ENCODE data around the gene ZNF354C.

Gene ZNF354C

DNA sequence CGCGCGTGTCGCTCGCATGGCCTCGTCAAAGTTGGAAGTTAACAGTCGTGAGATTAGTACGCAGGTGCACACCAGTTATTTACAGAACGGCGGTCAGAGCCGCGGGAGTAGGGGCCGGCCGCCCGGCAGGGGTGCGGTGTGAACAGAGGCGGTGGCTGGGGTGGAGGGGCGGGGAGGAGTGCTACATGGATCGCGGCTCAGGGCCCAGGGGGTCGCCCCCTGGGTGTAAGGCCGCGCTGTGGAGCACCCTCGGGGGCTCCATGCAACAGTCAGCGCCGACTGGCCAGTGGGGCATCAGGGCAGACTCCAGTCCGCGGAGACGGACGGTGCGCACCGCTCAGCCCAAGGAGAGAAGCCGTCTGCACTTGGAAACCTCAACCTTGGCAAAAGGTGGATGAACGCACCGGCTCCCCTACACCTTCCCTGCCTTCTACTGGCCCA lies 60.3 kb downstream of the ZNF354C start:
- TF ChIP-seq, protein P1, sequence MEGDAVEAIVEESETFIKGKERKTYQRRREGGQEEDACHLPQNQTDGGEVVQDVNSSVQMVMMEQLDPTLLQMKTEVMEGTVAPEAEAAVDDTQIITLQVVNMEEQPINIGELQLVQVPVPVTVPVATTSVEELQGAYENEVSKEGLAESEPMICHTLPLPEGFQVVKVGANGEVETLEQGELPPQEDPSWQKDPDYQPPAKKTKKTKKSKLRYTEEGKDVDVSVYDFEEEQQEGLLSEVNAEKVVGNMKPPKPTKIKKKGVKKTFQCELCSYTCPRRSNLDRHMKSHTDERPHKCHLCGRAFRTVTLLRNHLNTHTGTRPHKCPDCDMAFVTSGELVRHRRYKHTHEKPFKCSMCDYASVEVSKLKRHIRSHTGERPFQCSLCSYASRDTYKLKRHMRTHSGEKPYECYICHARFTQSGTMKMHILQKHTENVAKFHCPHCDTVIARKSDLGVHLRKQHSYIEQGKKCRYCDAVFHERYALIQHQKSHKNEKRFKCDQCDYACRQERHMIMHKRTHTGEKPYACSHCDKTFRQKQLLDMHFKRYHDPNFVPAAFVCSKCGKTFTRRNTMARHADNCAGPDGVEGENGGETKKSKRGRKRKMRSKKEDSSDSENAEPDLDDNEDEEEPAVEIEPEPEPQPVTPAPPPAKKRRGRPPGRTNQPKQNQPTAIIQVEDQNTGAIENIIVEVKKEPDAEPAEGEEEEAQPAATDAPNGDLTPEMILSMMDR (conservative IDR thresholded peaks at IDR 0.05; ENCODE audit: low read length), result no peak
- no peak overlapping the region for H3K4me3 ChIP-seq (ENCODE audit: low read length)
- no peak for DNase-seq (ENCODE audit: low read depth)

GRCh38 chr5:179120951-179121666 lies 60.9 kb downstream of the ZNF354C start:
- no peak for DNase-seq (ENCODE audit: low read depth)
- TF ChIP-seq, protein P1 (conservative IDR thresholded peaks at IDR 0.05; ENCODE audit: low read length), result no peak
- H3K4me3 ChIP-seq (ENCODE audit: low read length), result no peak overlapping the region

DNA sequence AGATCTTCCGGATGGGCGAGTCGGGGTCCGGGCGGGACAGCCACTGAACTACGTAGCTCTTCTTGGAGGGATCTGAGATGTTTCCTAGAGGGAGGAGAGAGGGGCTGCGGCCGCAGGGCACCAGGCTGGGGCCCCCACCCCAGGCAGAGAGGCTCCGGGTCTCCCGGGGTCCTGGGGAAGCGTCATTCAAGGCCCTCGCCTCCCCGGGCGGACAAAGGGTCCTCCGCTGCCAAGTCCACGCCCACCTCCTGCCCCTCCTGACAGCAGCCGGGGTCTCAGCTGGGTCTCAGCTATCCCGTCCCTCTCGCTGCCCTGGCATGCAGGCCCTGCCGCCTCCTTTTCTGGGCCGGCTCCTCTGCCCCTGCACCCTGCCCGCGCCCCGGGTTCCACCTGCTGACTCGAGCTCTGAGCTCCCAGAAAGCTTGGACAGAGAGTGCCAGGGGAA lies 61.5 kb downstream of the ZNF354C start:
- TF ChIP-seq, protein P1 (conservative IDR thresholded peaks at IDR 0.05; ENCODE audit: low read length), result no peak
- H3K4me3 ChIP-seq (ENCODE audit: low read length), result no peak overlapping the region
- DNase-seq (ENCODE audit: low read depth), result no peak

DNA sequence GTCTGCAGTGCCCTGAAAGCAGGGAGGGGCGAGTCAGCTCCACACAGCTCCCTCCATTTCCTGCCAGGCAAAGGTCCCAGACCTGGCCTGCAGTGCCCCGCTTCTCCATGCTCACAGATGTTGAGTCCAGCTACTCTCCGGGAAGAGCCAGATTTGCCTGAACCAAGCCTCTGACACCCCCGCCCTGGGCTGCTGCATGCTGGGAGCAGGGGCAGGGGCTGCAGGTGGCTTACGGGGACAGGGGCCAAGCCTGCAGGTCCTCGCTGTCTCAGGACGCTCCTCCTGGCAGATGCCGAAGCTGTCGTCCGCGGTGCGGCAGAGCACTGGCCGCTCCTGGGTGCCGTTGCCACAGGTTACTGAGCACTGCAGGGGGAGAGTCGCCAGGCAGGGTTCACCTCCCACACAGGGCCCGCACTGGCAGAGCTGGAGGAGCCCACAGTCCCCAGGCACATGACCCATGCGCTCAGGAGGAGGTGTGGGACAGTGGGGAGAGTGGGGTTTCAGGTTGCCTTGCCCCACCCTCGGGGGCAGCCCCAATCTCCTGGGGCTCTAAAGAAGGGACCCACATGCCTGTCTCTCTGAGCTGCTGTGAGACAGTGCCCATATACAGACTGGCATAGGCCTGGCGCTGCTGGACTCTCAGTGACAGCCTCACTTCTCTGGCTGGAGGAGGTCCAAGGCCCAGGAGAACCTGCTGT lies 62.4 kb downstream of the ZNF354C start:
- H3K4me3 ChIP-seq (ENCODE audit: low read length), result no peak overlapping the region
- TF ChIP-seq, protein P1 (conservative IDR thresholded peaks at IDR 0.05; ENCODE audit: low read length), result no peak
- no peak for DNase-seq (ENCODE audit: low read depth)

- TF ChIP-seq, protein P1 (conservative IDR thresholded peaks at IDR 0.05; ENCODE audit: low read length), result no peak
- H3K4me3 ChIP-seq (ENCODE audit: low read length), result no peak overlapping the region
- DNase-seq (ENCODE audit: low read depth), result no peak
Observed at GRCh38 chr5:179123109-179123426, 62.9 kb downstream of the ZNF354C start.

DNA sequence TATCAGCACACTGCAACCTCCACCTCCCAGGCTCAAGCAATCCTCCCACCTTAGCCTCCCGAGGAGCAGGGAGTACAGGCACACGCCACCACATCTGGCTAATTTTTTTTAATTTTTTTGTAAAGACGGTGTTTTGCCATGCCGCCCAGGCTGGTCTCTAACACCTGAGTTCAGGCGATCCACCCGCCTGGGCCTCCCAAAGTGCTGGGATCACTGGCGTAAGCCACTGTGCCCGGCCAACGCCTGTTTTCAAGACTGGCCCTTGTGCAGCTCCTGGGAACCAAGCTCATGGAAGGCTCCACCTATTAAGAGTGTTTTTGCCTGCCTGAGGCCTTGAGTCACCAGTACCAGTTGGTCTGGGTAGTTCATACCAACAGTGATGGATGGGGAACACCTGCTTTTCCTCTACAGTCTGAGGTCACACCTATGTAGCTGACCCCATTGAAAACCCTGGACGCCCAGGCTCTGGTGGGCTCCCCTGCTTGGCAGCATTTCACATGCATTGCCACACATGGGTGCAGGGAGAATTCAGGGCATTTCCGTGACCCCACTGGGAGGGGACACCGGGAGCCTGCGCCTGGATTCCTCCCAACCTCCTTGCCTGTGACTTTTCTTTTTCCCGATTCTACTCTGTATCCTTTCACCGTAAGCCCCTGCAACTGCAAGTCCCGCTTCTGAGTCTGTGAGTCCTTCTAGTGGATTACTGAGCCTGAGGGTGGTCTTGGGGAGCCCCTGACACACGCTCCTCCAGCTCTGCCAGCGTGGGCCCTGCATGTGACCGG lies 63.5 kb downstream of the ZNF354C start:
- no peak overlapping the region for H3K4me3 ChIP-seq (ENCODE audit: low read length)
- no peak for DNase-seq (ENCODE audit: low read depth)
- TF ChIP-seq, protein P1 (conservative IDR thresholded peaks at IDR 0.05; ENCODE audit: low read length), result no peak
